ENCODE results near the gene EGFR.

Gene EGFR

GRCh38 chr7:55193245-55193644, 174.4 kb downstream of the EGFR start:
- no peak overlapping the region for H3K4me3 ChIP-seq

GRCh38 chr7:55194522-55194921, 175.7 kb downstream of the EGFR start:
- Histone ChIP-seq H3K4me1 (peaks cover 0 to 7% (median 5%) of the 10 kb centered on the region in 10 experiments; a peak in 3 of 20 replicates), H3K36me3 (no peaks in the 10 kb centered on the region), H3K27ac (no peak overlapping the region), H4K20me1 (no peaks in the 10 kb centered on the region), H3K4me3 (no peak overlapping the region), H3K9ac (no peak overlapping the region), H3K4me2 (peak overlapping the region in 8 of 11 experiments; percentile 1 to 40 (median 16); a peak in 8 of 22 replicates), H3K27me3 (no peaks in the 10 kb centered on the region), H3K9me3 (replicated peaks in 1 of 11) (no peaks in the 10 kb centered on the region)
- no peak for TF ChIP-seq Cebpa-rat (IDR thresholded peaks at IDR 0.05)

More at GRCh38 chr7:55193245-55193644, 174.4 kb downstream of the EGFR start:
- no peaks in the 10 kb centered on the region for H3K36me3 ChIP-seq
- TF ChIP-seq Cebpa-rat (IDR thresholded peaks at IDR 0.05) = no peak
- H4K20me1 ChIP-seq = no peaks in the 10 kb centered on the region
- no peak overlapping the region for H3K27ac ChIP-seq
- no peaks in the 10 kb centered on the region for H3K9me3 ChIP-seq (replicated peaks in 1 of 11)
- no peak overlapping the region for H3K9ac ChIP-seq
- H3K4me1 ChIP-seq = peaks cover 0 to 7% (median 5%) of the 10 kb centered on the region in 10 experiments; a peak in 5 of 20 replicates
- no peak overlapping the region for H3K4me2 ChIP-seq
- H3K27me3 ChIP-seq = no peaks in the 10 kb centered on the region

- no peak overlapping the region for H3K27ac ChIP-seq
- no peaks in the 10 kb centered on the region for H3K27me3 ChIP-seq
- H3K4me3 ChIP-seq = no peak overlapping the region
- H3K9me3 ChIP-seq (replicated peaks in 1 of 11) = no peaks in the 10 kb centered on the region
- no peak overlapping the region for H3K4me2 ChIP-seq
- H3K4me1 ChIP-seq = peaks cover 0 to 7% (median 5%) of the 10 kb centered on the region in 10 experiments; a peak in 3 of 20 replicates
- no peak for TF ChIP-seq Cebpa-rat (IDR thresholded peaks at IDR 0.05)
- no peak overlapping the region for H3K9ac ChIP-seq
- H4K20me1 ChIP-seq = no peaks in the 10 kb centered on the region; a peak in 1 of 22 replicates
- no peaks in the 10 kb centered on the region for H3K36me3 ChIP-seq
Observed at GRCh38 chr7:55198634-55199392, 180.0 kb downstream of the EGFR start.

GRCh38 chr7:55199418-55199817, 180.6 kb downstream of the EGFR start:
- H3K36me3 ChIP-seq = no peaks in the 10 kb centered on the region
- H3K9ac ChIP-seq = no peak overlapping the region
- H3K27ac ChIP-seq = no peak overlapping the region
- TF ChIP-seq Cebpa-rat (IDR thresholded peaks at IDR 0.05) = no peak
- H3K4me2 ChIP-seq = no peak overlapping the region
- no peaks in the 10 kb centered on the region; a peak in 1 of 22 replicates for H4K20me1 ChIP-seq
- no peaks in the 10 kb centered on the region for H3K27me3 ChIP-seq
- H3K4me1 ChIP-seq = peaks cover 0 to 7% (median 4%) of the 10 kb centered on the region in 10 experiments; a peak in 3 of 20 replicates
- H3K9me3 ChIP-seq (replicated peaks in 1 of 11) = no peaks in the 10 kb centered on the region
- H3K4me3 ChIP-seq = no peak overlapping the region

GRCh38 chr7:55200441-55200840, 181.6 kb downstream of the EGFR start:
- H4K20me1 ChIP-seq = no peaks in the 10 kb centered on the region; a peak in 1 of 22 replicates
- H3K27me3 ChIP-seq = no peaks in the 10 kb centered on the region
- no peaks in the 10 kb centered on the region for H3K9me3 ChIP-seq (replicated peaks in 1 of 11)
- no peak overlapping the region for H3K4me2 ChIP-seq
- H3K27ac ChIP-seq = no peak overlapping the region
- no peaks in the 10 kb centered on the region for H3K36me3 ChIP-seq
- no peak overlapping the region for H3K9ac ChIP-seq
- no peak overlapping the region for H3K4me3 ChIP-seq
- TF ChIP-seq Cebpa-rat (IDR thresholded peaks at IDR 0.05) = no peak
- no peaks in the 10 kb centered on the region for H3K4me1 ChIP-seq

GRCh38 chr7:55202150-55202913, 183.5 kb downstream of the EGFR start:
- H3K27ac ChIP-seq = no peak overlapping the region
- H3K9ac ChIP-seq = no peak overlapping the region
- H3K4me2 ChIP-seq = no peak overlapping the region
- H3K4me1 ChIP-seq = no peaks in the 10 kb centered on the region
- H3K4me3 ChIP-seq = no peak overlapping the region
- no peaks in the 10 kb centered on the region for H3K27me3 ChIP-seq
- H3K36me3 ChIP-seq = no peaks in the 10 kb centered on the region
- no peaks in the 10 kb centered on the region for H3K9me3 ChIP-seq (replicated peaks in 1 of 11)
- H4K20me1 ChIP-seq = no peaks in the 10 kb centered on the region; a peak in 1 of 22 replicates
- TF ChIP-seq Cebpa-rat (IDR thresholded peaks at IDR 0.05) = no peak

- Histone ChIP-seq H3K36me3 (no peaks in the 10 kb centered on the region), H3K4me2 (no peak overlapping the region), H4K20me1 (no peaks in the 10 kb centered on the region; a peak in 2 of 22 replicates), H3K27ac (no peak overlapping the region), H3K9ac (no peak overlapping the region), H3K4me1 (no peaks in the 10 kb centered on the region), H3K4me3 (no peak overlapping the region), H3K9me3 (replicated peaks in 1 of 11) (no peaks in the 10 kb centered on the region), H3K27me3 (no peaks in the 10 kb centered on the region)
- TF ChIP-seq Cebpa-rat (IDR thresholded peaks at IDR 0.05) = no peak
Observed at GRCh38 chr7:55203300-55203699, 184.5 kb downstream of the EGFR start.

- Histone ChIP-seq H3K27ac (no peak overlapping the region), H3K9ac (no peak overlapping the region), H3K36me3 (no peaks in the 10 kb centered on the region), H3K4me1 (no peaks in the 10 kb centered on the region), H3K9me3 (replicated peaks in 1 of 11) (no peaks in the 10 kb centered on the region), H3K4me2 (no peak overlapping the region), H4K20me1 (no peaks in the 10 kb centered on the region; a peak in 2 of 22 replicates), H3K4me3 (no peak overlapping the region), H3K27me3 (no peaks in the 10 kb centered on the region)
- TF ChIP-seq Cebpa-rat (IDR thresholded peaks at IDR 0.05) = no peak
Observed at GRCh38 chr7:55205124-55205955, 186.5 kb downstream of the EGFR start.

All from BLaER1 treated with 17β-estradiol and CSF1 and Interleukin-3, amounts not matched to agents 10 nM and 100 nM (cell line).